SU-DHL-6 (cell line): ENCODE measurements around the gene CDKL1.
A peak's percentile ranks its signal among the peaks of the same experiment; 100 is the strongest.

ENCODE experiments used
- H2AFZ ChIP-seq: fragments of 200-600 bp; sonication (generic); 2 replicates; pipeline ENCODE4 v1.6.1; 2014; ENCODE audit warnings: low read depth, mild to moderate bottlenecking, moderate library complexity, mixed read lengths, antibody characterized with exemption, low read length; ENCODE audit not compliant: severe bottlenecking
- H3F3A ChIP-seq: fragments of 200-600 bp; shearing (Covaris generic); 2 replicates; pipeline ENCODE4 v1.6.0; 2016; ENCODE audit warnings: antibody characterized with exemption, mild to moderate bottlenecking; ENCODE audit not compliant: insufficient read depth
- H3K27ac ChIP-seq: fragments of 200-600 bp; sonication (generic); 2 replicates; pipeline ENCODE4 v1.5.1; 2016; ENCODE audit warnings: low read depth, mild to moderate bottlenecking, low read length, moderate library complexity, mixed read lengths
- H3K27me3 ChIP-seq: fragments of 200-600 bp; sonication (generic), shearing (Covaris generic); 2 replicates; pipeline ENCODE4 v1.6.0; 2014; ENCODE audit warnings: mild to moderate bottlenecking, low read length
- H3K36me3 ChIP-seq: fragments of 200-600 bp; sonication (generic); 2 replicates; pipeline ENCODE4 v1.6.1; 2014; ENCODE audit warnings: mild to moderate bottlenecking, low read length, mixed read lengths
- H3K4me2 ChIP-seq: fragments of 300-600, 200-600 bp; shearing (Covaris generic), sonication (generic); 2 replicates; pipeline ENCODE4 v1.6.0; 2014; ENCODE audit warnings: low read length, low read depth, mild to moderate bottlenecking; ENCODE audit not compliant: poor library complexity, severe bottlenecking
- H3K4me3 ChIP-seq: fragments of 200-600 bp; sonication (generic); 2 replicates; pipeline ENCODE4 v1.5.1; 2014; ENCODE audit warnings: antibody characterized with exemption, low read length, mild to moderate bottlenecking, mixed read lengths; ENCODE audit not compliant: insufficient read depth, poor library complexity, severe bottlenecking
- H3K79me2 ChIP-seq: fragments of 200-600 bp; sonication (generic); 2 replicates; pipeline ENCODE4 v1.6.1; 2014; ENCODE audit warnings: mild to moderate bottlenecking, low read length, moderate library complexity; ENCODE audit not compliant: insufficient read depth
- H3K9ac ChIP-seq: fragments of 200-600 bp; sonication (generic); 2 replicates; pipeline ENCODE4 v1.7.0; 2014; ENCODE audit warnings: mild to moderate bottlenecking, low read length
- H3K9me2 ChIP-seq: fragments of 200-600 bp; sonication (generic); replicated peaks from 2 replicates; pipeline ENCODE4 v1.6.1; 2014; ENCODE audit warnings: low read length; ENCODE audit not compliant: insufficient read depth
- H3K9me3 ChIP-seq: fragments of 200-600 bp; sonication (generic); 2 replicates; pipeline ENCODE4 v1.6.1; 2014; ENCODE audit warnings: low read length, mixed read lengths; ENCODE audit not compliant: insufficient read depth
- H4K20me1 ChIP-seq: fragments of 200-600 bp; sonication (generic); 2 replicates; pipeline ENCODE4 v1.6.1; 2014; ENCODE audit warnings: low read depth, mild to moderate bottlenecking, antibody characterized with exemption, low read length, moderate library complexity, mixed read lengths
- EZH2phosphoT487 ChIP-seq: fragments of 200-600 bp; sonication (generic), shearing (Covaris generic); conservative IDR thresholded peaks from 2 replicates; pipeline ENCODE4 v1.6.1; 2018; ENCODE audit warnings: mild to moderate bottlenecking, antibody characterized with exemption, low read length, moderate library complexity, mixed read lengths
- TF ChIP-seq, protein P1 (sequence below): fragments of 200-600 bp; sonication (generic); IDR thresholded peaks from one replicate; pipeline ENCODE4 v1.5.1; 2017; ENCODE audit warnings: antibody characterized with exemption, mild to moderate bottlenecking, low read length, moderate library complexity; ENCODE audit not compliant: insufficient read depth, poor library complexity, severe bottlenecking

CDKL1 gene

DNA sequence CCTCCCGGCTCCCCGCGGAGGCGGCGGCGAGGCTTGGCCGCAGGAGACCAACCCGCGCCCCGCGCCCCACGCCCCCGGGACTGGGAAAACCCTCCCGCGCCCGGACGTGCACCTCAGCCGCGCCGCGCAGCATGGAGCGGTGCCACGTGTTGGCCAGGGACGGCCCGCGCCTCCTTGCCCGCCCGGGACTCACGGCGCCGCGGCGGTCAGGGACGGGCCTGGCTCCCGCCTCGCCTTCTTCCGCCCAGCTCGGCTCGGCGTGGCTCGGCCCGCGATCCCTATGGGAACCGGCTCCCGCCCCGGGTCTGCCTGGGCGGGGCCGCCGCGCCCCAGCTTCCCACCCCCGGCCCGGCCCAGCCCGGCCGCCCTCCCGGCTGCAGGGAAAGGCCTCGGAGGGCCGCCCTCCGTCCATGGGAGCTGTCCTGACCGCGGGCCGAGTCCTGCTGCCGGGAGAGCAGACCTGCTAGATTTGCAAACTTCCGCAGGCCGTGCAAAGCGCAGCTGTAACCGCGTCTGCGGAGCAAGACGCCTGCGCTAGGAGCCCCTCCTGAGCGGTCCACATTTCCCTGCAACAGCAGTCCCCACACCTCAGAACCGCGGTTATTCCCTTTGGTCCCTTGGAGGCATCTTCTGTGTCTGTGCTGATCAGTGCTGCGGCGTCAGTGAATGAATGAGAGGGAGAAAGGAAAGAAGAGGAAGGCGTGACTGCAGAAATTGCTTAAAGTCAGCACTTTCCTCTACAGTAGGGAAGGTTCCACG, at the start of gene CDKL1:
Gene CDKL1, minus strand, starts transcription at position 251 of the 759 bp plus-strand sequence. CDS start 1,013 bp downstream, outside the sequence.
- H3K27ac ChIP-seq: no peak within 1 kb of the TSS
- peak within 1 kb of the TSS; percentile 58 for H3K9ac ChIP-seq

DNA sequence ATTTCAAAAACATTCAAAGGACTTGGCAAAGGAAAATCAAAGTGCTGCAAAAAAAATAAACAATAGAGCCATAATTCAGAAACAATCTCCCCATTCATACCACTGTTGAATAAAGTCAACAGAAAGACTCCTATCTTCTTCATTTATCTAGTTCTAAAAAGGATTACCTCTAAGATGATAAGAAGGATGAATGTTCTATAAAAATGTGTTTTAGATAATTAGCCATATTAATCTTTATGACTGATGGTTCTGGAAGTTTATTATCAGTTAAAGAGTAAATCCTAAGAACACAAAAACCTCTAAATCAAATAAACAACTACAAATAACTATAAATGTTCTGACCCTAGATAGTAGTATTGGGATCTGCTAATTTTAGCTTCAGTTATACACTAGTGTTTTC, 37.8 kb upstream of the CDKL1 start:
- TF ChIP-seq, protein P1, sequence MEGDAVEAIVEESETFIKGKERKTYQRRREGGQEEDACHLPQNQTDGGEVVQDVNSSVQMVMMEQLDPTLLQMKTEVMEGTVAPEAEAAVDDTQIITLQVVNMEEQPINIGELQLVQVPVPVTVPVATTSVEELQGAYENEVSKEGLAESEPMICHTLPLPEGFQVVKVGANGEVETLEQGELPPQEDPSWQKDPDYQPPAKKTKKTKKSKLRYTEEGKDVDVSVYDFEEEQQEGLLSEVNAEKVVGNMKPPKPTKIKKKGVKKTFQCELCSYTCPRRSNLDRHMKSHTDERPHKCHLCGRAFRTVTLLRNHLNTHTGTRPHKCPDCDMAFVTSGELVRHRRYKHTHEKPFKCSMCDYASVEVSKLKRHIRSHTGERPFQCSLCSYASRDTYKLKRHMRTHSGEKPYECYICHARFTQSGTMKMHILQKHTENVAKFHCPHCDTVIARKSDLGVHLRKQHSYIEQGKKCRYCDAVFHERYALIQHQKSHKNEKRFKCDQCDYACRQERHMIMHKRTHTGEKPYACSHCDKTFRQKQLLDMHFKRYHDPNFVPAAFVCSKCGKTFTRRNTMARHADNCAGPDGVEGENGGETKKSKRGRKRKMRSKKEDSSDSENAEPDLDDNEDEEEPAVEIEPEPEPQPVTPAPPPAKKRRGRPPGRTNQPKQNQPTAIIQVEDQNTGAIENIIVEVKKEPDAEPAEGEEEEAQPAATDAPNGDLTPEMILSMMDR: no peak
- no peak for TF ChIP-seq EZH2phosphoT487
- Histone ChIP-seq H3K9me2 (no peaks in the 10 kb centered on the region), H2AFZ (no peak overlapping the region), H3K9me3 (no peaks in the 10 kb centered on the region), H3K4me3 (no peak overlapping the region), H3F3A (no peaks in the 10 kb centered on the region), H3K79me2 (no peaks in the 10 kb centered on the region), H3K4me2 (no peak overlapping the region), H3K27me3 (no peaks in the 10 kb centered on the region), H4K20me1 (no peaks in the 10 kb centered on the region), H3K27ac (no peak overlapping the region), H3K9ac (no peak overlapping the region), H3K36me3 (peaks cover 32% of the 10 kb centered on the region)

More for the DNA sequence above, at the start of gene CDKL1:
- H4K20me1 ChIP-seq: no peaks in the 10 kb centered on the region
- no peaks in the 10 kb centered on the region for H3K79me2 ChIP-seq
- no peaks in the 10 kb centered on the region for H3K9me2 ChIP-seq
- H3K9me3 ChIP-seq: no peaks in the 10 kb centered on the region
- no peaks in the 10 kb centered on the region for H3K27me3 ChIP-seq
- no peak for TF ChIP-seq EZH2phosphoT487
- TF ChIP-seq, protein P1: no peak
- peak within 1 kb of the TSS; percentile 88 for H2AFZ ChIP-seq
- H3K4me3 ChIP-seq: peak within 1 kb of the TSS; percentile 55
- H3K4me2 ChIP-seq: peak within 1 kb of the TSS; percentile 58
- no peaks in the 10 kb centered on the region for H3K36me3 ChIP-seq
- peaks cover 7% of the 10 kb centered on the region; the same call in 1 of the 2 replicates for H3F3A ChIP-seq

DNA sequence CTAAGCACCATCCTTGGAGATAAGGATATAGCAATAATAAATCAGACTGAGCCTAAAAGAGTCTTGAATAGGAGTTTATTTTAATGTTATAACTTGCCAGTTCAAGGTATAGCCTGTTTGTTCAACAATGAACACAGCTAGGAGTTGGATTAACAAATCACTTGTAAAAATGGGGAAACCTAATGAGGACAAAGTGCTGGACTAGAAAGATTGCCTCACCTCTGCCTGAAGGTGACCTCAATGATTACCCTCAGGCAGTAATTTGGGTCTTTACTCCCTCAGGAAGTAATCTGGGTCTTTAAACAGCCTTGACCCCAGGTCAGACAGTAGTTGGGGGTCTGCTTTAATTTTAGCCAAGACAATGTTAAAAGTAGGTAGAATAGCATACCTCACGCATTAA, 35.5 kb upstream of the CDKL1 start:
- Histone ChIP-seq H3K27ac (no peak overlapping the region), H3K9ac (no peak overlapping the region), H3K9me2 (no peaks in the 10 kb centered on the region), H4K20me1 (no peaks in the 10 kb centered on the region), H3K79me2 (no peaks in the 10 kb centered on the region), H2AFZ (no peak overlapping the region), H3K36me3 (peaks cover 21% of the 10 kb centered on the region), H3K4me2 (no peak overlapping the region), H3K9me3 (no peaks in the 10 kb centered on the region), H3K27me3 (no peaks in the 10 kb centered on the region), H3K4me3 (no peak overlapping the region), H3F3A (no peaks in the 10 kb centered on the region)
- TF ChIP-seq EZH2phosphoT487: no peak
- TF ChIP-seq, protein P1: no peak
